Mucosa of stomach (tissue), 1 donor: ENCODE results near the gene EMP1.

Experiments
- H3K27me3 ChIP-seq: one replicate; pipeline ENCODE4 v1.7.0; 2013; ENCODE audit warnings: mild to moderate bottlenecking, low read length; ENCODE audit not compliant: control insufficient read depth, insufficient read depth
- H3K36me3 ChIP-seq: one replicate; pipeline ENCODE4 v1.7.0; 2013; ENCODE audit warnings: low read length; ENCODE audit not compliant: control insufficient read depth, insufficient read depth
- H3K4me1 ChIP-seq: one replicate; pipeline ENCODE4 v1.7.0; 2013; ENCODE audit warnings: mild to moderate bottlenecking, low read length; ENCODE audit not compliant: control insufficient read depth, insufficient read depth
- H3K4me3 ChIP-seq: one replicate; pipeline ENCODE4 v1.7.0; 2013; ENCODE audit warnings: low read length
- H3K9ac ChIP-seq: one replicate; pipeline ENCODE4 v1.7.0; 2013; ENCODE audit warnings: mild to moderate bottlenecking, low read length, moderate library complexity
- H3K9me3 ChIP-seq: one replicate; pipeline ENCODE4 v1.7.0; 2013; ENCODE audit warnings: mild to moderate bottlenecking, low read length, moderate library complexity; ENCODE audit not compliant: control insufficient read depth
- donor health status: Pancreatic carcinoma.

Gene EMP1

DNA sequence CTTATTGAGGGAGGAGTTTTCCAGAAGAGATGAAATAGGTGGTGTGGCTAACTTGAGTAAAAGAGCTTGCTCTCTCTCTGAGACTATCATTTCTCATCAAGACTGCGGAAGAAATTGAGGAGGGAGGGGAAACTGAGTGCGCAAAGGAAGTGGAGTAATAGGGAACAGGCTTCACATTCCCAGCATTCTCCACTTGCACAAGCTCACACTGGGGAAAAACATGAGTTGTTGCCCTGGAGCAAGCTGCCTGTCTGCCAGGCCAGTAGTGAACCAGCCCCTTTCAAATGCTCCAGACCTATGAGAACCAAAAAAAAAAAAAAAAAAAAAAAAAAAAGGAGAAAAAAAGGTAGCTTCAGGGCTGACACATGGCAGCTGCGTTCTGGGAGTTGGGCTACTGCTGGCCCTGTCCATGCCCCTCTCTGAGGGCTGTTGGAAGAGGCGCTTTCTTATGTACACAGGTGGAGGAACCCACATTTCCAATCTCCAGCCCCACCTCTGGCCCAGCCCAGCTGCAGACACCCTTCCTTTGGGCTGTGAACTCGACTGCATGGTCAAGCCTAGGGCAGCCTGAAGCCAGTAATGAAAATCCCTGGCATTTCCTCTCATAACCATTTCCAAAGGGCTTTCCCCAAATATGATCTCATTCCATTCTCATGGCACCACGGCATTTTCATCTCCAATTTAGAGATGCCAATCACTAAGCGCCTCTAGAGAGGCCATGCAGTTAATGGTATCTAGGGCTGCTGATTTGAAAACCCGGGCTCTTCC lies 32.5 kb upstream of the EMP1 start:
- no peak overlapping the region for H3K4me3 ChIP-seq
- peaks cover 13% of the 10 kb centered on the region for H3K4me1 ChIP-seq
- H3K9me3 ChIP-seq, result no peaks in the 10 kb centered on the region
- H3K9ac ChIP-seq, result no peak overlapping the region
- peaks cover 6% of the 10 kb centered on the region for H3K27me3 ChIP-seq
- no peaks in the 10 kb centered on the region for H3K36me3 ChIP-seq

DNA sequence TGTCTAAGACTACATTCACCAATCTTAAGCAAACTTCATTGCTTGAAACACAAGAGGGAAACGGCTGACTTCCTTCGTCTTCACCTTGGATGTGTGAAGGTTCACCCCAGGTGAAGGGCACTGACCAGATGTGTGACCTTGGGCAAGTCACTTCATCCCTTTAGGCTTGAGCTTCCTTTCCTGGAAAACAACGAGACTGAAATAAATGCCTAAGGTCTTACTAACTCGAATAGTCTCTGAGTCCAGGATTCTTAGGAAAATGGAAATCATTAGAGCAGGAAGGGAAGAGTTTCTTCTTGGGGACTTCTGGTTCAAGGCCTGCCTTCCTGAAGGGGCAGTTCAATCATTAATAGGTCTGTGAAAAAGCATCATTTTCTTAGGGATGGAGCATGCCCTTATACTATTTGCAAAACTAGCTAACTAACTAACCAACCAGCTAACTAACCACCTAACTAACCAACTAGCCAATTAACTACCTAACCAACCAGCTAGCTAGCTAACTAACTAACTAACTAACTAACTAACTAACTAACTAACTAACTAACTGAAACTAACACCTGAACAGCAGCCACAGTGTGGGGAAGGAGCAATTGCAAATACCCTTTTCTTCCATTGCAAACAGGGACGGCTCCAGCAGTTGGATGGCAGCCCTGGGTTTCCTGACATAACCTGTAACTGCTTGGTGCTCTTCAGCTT lies 31.5 kb upstream of the EMP1 start:
- no peak overlapping the region for H3K4me3 ChIP-seq
- no peak overlapping the region for H3K9ac ChIP-seq
- H3K9me3 ChIP-seq, result no peaks in the 10 kb centered on the region
- peaks cover 13% of the 10 kb centered on the region for H3K4me1 ChIP-seq
- H3K36me3 ChIP-seq, result no peaks in the 10 kb centered on the region
- H3K27me3 ChIP-seq, result peaks cover 6% of the 10 kb centered on the region

DNA sequence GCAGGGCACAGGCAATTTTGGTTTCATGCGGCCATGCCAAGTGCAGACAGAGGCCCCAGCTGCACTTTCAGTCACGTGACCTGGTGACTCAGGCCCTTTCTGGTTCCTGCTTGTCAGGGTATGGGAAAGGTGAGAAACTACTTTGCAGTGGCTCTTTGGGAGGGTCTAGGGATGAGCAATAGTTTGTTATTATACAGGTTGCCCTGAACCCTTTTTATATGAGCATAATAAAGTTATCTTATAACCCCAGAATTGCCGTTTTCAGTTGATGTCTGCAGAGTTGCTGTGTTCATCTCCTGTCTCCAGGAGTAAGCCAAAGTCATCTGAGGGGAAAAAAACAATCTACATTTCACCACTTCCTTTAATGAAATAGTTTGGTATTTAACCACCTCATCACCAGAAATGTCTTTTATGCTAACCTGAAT lies 30.9 kb upstream of the EMP1 start:
- Histone ChIP-seq H3K9me3 (no peaks in the 10 kb centered on the region), H3K27me3 (peaks cover 6% of the 10 kb centered on the region), H3K9ac (no peak overlapping the region), H3K4me1 (peaks cover 13% of the 10 kb centered on the region), H3K36me3 (no peaks in the 10 kb centered on the region), H3K4me3 (no peak overlapping the region)

DNA sequence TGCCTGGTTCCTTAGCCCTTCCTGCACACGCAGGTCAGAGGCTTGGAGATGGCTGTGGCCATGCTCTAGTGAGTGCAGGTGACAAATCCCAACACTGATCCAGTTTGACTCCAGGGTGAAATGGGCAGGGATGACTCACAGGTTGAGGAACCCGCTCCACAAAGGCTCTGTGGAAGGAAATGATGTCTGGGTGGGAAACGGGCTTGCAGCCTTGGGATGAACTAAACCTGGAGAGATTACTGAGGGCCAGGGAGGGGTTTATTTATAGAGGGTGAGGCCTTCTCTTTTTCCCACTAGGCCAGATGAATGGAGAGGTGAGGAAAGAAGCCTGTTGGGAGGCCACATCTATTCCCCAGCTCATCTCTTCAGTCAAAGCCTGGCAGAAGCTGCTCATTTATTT lies 29.3 kb upstream of the EMP1 start:
- H3K9ac ChIP-seq, result no peak overlapping the region
- H3K9me3 ChIP-seq, result no peaks in the 10 kb centered on the region
- no peak overlapping the region for H3K4me3 ChIP-seq
- peaks cover 13% of the 10 kb centered on the region for H3K4me1 ChIP-seq
- H3K27me3 ChIP-seq, result peaks cover 3% of the 10 kb centered on the region
- no peaks in the 10 kb centered on the region for H3K36me3 ChIP-seq

DNA sequence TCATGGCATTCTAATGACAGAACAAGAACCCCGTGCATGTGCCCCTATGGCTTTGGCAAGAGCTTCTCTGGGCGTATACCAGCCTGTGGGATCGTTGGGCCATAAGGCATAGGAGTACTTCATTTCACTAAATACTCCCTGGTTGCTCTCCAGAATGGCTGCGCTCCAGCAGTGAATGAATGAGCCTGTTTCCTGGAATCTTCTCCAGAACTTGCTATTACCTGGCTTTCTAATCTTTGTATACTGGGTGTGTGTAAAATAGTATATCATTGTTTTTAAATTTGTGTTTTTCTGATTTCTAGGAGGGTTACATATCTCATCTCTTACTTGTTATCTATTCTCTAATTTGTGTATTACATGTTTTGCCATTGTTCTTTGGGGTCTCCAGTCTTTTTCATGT lies 28.6 kb upstream of the EMP1 start:
- peaks cover 13% of the 10 kb centered on the region for H3K4me1 ChIP-seq
- H3K9me3 ChIP-seq, result no peaks in the 10 kb centered on the region
- H3K36me3 ChIP-seq, result no peaks in the 10 kb centered on the region
- H3K9ac ChIP-seq, result no peak overlapping the region
- H3K27me3 ChIP-seq, result no peaks in the 10 kb centered on the region
- H3K4me3 ChIP-seq, result no peak overlapping the region

DNA sequence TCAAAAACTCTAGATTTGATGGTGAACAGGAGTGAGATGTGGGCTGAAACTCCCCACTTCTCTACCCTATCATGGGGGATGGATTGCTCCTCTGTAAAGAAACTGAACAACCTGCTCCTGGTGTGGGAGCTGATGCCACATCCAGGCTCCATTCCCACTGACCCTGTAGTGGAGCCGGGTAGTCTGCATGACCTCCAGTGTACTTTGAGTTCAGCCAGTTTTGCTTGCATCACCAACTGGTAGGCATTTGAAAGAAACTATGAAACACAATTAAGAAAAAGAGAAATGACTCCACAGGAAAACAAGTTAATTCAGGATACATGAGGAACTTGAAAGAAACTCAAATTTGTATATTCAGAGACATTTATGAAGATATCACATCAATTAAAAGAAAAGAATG lies 27.3 kb upstream of the EMP1 start:
- no peaks in the 10 kb centered on the region for H3K27me3 ChIP-seq
- peaks cover 16% of the 10 kb centered on the region for H3K4me1 ChIP-seq
- no peaks in the 10 kb centered on the region for H3K9me3 ChIP-seq
- H3K9ac ChIP-seq, result no peak overlapping the region
- no peak overlapping the region for H3K4me3 ChIP-seq
- H3K36me3 ChIP-seq, result no peaks in the 10 kb centered on the region

DNA sequence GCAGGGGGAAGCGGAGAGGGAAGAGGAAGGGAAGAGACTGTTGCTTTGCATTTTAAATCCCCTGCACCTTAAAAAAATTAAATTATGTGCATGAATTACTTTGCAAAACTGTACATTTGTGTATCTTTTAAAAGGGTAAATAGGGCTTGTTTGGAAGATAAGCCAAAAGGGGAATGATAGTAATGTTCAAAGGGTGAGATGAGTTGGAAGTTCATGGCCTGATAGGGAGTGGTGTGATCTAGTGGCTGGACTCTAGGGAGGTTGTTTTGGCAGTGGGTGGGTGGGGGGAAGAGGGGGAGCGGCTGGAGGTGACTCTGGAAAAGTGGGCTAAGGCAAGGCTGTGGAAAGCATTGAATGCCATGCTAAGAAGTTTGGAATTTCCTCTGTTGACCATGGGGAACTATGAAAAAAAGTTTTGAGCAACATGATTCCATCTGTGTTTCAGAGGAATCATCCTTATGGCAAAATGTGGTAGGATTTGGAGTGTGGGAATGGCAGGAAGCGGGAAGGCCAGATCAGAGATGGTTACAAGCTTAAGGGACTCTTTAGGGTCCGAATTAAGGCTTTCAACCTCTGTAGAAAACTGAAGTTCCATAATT lies 25.5 kb upstream of the EMP1 start:
- H3K36me3 ChIP-seq, result no peaks in the 10 kb centered on the region

DNA sequence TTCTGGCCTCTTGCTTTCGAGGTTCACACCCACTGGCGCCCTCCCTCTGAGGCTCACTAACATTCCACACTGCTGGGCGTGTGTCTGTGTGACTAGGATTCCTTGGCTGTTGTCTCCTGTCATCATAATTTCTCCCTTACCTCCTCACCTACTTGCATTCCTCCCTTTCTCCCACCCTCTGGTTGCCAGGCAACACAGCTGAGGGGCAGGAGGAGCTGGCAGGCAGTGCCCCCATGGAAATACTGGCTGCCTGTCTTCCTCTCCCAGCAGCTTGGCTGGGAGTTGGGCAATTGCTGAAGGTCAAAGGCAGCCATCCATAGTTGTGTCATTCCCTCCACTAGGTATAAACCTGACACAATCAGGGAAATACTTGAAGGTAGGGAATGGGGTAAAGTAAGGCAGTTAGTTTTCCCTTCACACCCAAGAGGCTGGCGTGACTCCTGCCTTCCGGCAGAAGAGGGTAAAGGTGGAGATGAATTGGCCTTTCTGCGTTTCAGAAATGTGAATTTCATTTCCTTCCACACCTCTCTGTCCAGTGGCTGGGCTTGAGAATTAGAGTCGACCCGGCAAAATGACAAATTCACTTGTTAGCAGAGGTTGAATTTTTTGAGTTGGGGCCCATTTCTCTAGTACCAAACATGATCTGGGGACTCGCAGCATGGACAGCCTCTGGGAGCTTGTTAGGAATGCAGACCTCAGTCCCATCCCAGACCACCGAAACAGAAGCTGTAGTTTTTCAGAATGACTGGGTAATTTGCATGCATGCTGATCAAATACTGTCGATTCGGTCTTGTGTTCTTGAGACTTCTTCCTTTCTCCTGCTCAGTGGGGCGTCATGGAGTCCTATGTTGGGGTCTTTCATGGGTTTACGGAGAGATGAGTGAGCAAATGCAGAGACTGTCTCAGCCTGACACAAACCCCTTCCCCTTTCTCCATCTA lies 24.3 kb upstream of the EMP1 start:
- no peak overlapping the region for H3K4me3 ChIP-seq
- no peaks in the 10 kb centered on the region for H3K9me3 ChIP-seq
- no peak overlapping the region for H3K9ac ChIP-seq
- no peaks in the 10 kb centered on the region for H3K36me3 ChIP-seq
- H3K4me1 ChIP-seq, result peaks cover 4% of the 10 kb centered on the region
- no peaks in the 10 kb centered on the region for H3K27me3 ChIP-seq

More for the DNA sequence above, 25.5 kb upstream of the EMP1 start:
- peaks cover 7% of the 10 kb centered on the region for H3K4me1 ChIP-seq
- H3K27me3 ChIP-seq, result no peaks in the 10 kb centered on the region
- H3K9ac ChIP-seq, result no peak overlapping the region
- no peak overlapping the region for H3K4me3 ChIP-seq
- H3K9me3 ChIP-seq, result no peaks in the 10 kb centered on the region

DNA sequence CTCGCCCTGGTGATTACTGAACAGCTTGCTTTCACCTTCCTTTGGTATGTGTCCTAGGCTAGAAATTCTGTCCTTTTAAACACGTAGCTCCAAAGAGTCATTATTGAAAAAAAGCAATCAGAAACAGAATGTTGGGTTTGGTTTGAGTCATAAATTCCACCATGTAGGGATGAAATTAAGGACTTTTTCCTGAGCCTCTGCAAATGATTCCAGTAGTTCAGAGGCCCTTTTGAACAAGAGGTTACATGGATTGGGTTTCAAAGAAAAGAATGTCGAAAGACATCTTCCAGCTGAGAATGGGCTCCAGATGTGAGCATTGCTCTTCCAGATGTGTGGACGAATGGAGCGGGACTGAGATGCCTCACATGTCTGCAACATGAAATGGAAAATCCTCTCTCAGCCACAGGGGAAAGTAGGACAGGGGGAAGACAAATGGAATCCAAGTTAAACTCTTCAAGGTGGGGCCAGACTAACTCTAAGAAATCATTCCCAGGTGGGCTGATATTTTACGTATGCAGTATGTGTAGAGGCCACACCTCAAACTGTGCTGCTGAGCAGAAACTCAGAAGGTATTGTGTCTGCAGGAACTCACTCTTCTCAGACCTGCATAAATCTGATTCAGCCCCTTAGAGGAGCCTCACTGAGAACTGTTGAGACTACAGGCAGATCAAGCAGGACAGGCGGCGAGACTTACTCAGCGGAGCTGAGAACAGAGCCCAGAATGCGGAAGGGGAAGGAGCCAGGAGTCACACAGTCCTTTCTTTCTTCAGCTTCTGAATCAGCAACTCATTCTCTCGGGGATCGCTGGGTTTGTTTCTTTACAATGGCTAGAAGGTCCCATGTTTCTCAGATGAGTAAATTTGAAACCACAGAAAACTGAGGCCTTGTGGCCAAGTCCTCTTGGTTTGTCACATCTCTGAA lies 23.3 kb upstream of the EMP1 start:
- Histone ChIP-seq H3K36me3 (no peaks in the 10 kb centered on the region), H3K9ac (peak overlapping the region; percentile 22), H3K27me3 (no peaks in the 10 kb centered on the region), H3K4me1 (peaks cover 4% of the 10 kb centered on the region), H3K4me3 (no peak overlapping the region), H3K9me3 (no peaks in the 10 kb centered on the region)

DNA sequence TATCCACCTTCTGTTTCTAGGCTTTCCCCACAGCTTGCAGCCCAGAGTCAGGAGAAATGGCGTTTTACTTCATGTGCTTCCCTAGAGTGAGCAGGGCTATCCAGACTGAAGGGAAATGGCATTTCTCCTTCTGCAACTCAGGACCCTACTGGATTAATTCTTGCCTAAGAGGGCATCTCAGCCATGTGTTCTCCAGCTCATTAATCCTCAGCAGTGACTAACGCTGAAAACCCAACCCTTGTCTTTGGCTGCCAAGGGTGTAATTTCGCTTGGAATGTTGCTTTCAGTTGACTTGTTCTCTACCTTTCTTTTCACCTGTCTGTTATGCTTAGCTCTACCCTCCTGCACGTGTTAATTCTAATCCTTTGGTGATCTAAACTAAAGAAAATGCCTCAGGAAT lies 21.0 kb upstream of the EMP1 start:
- Histone ChIP-seq H3K4me1 (peaks cover 12% of the 10 kb centered on the region), H3K9me3 (no peaks in the 10 kb centered on the region), H3K36me3 (no peaks in the 10 kb centered on the region), H3K27me3 (no peaks in the 10 kb centered on the region), H3K4me3 (no peak overlapping the region), H3K9ac (no peak overlapping the region)

DNA sequence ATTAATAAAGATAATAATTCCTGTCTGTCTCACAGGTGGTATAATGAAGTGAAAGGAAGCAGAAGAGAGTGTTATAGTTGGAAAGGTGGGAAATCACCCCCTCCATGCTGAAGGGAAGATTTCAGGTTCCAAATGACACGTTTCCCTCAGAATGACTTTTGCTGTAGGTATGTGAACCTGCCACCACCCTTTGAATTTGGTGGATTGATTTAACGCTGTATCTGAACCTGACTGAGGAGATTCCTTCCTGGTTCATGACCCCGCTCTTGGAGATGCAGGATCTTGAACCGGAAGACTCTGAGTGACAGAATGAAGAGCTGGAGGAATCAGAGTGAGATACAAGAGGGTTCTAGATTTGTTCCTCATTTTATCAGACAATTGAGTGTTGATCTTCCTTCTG lies 20.3 kb upstream of the EMP1 start:
- Histone ChIP-seq H3K27me3 (no peaks in the 10 kb centered on the region), H3K9ac (no peak overlapping the region), H3K9me3 (no peaks in the 10 kb centered on the region), H3K4me3 (no peak overlapping the region), H3K36me3 (no peaks in the 10 kb centered on the region), H3K4me1 (peaks cover 12% of the 10 kb centered on the region)
